Suprapubic skin (tissue), 4 donors: ENCODE data around the gene RELT. TPM values are rescaled to one million over a fixed set of nuclear protein-coding genes. Genes with fewer than 3 reads are reported as not detected.

Experiments
- DNase-seq, 2 donors: peaks; one replicate each; pipeline ENCODE4 v3.0.0-alpha.2; 2019; ENCODE audit warnings: low spot score in 2 of 2
- H3K27ac ChIP-seq: fragments of 200-600 bp; sonication (generic); one replicate; pipeline ENCODE4 v1.5.1; 2019
- H3K27me3 ChIP-seq: fragments of 200-600 bp; sonication (generic); one replicate; pipeline ENCODE4 v1.5.1; 2019
- H3K36me3 ChIP-seq: fragments of 200-600 bp; sonication (generic); one replicate; pipeline ENCODE4 v1.5.1; 2019
- H3K4me1 ChIP-seq: fragments of 200-600 bp; sonication (generic); one replicate; pipeline ENCODE4 v1.5.1; 2019
- H3K4me3 ChIP-seq: fragments of 200-600 bp; sonication (generic); one replicate; pipeline ENCODE4 v1.5.1; 2019; ENCODE audit warnings: mild to moderate bottlenecking
- H3K9me3 ChIP-seq: fragments of 200-600 bp; sonication (generic); one replicate; pipeline ENCODE4 v1.5.1; 2019
- CTCF ChIP-seq, 2 donors: fragments of 200-600 bp in 1 of 2; fragments of 450-650 bp in 1 of 2; sonication (generic) in 1 of 2; IDR thresholded peaks; one replicate each; pipeline ENCODE4 v1.5.1; 2016 to 2019; ENCODE audit warnings: antibody characterized with exemption in 2 of 2, mild to moderate bottlenecking in 1 of 2, moderate library complexity in 1 of 2
- EP300 ChIP-seq: sonication (generic); formaldehyde crosslinking; IDR thresholded peaks from one replicate; pipeline ENCODE4 v1.6.1; 2017; ENCODE audit warnings: antibody characterized with exemption
- POLR2A ChIP-seq, 2 donors: fragments of 450-650 bp; IDR thresholded peaks; one replicate each; pipeline ENCODE4 v1.6.1; 2017; ENCODE audit warnings: antibody characterized with exemption in 2 of 2, mild to moderate bottlenecking in 2 of 2, moderate library complexity in 2 of 2
- POLR2AphosphoS5 ChIP-seq, 3 donors: sonication (generic); formaldehyde crosslinking; IDR thresholded peaks; one replicate each; pipeline ENCODE4 v1.6.1; 2017; ENCODE audit warnings: antibody characterized with exemption in 3 of 3
- WGBS: methylation state at CpG from one replicate; pipeline ENCODE4 v1.1.5; 2018; 5-methylcytosine and 5-hydroxymethylcytosine counted together
- total RNA-seq, 4 donors: library from RNA; depleted of rRNA; stranded (reverse); fragments of >200 nt; gene quantifications; one replicate each; pipeline ENCODE4 v1.1.0, GENCODE V29; 2016

RELT gene
- total RNA-seq, 4 donors from 2014 or later: 1.9 to 11.2 (median 4.2) TPM

GRCh38 chr11:73367482-73368024 lies 8.6 kb upstream of the RELT start:
- H3K36me3 ChIP-seq: peaks cover 34% of the 10 kb centered on the region
- H3K9me3 ChIP-seq: no peaks in the 10 kb centered on the region
- no peak overlapping the region for H3K4me3 ChIP-seq
- H3K27ac ChIP-seq: no peak overlapping the region
- no peaks in the 10 kb centered on the region for H3K4me1 ChIP-seq
- no peak for TF ChIP-seq POLR2AphosphoS5 (IDR thresholded peaks at IDR 0.05)
- no peak for TF ChIP-seq EP300
- no peak for TF ChIP-seq CTCF (IDR thresholded peaks at IDR 0.05)
- no peak for TF ChIP-seq POLR2A (IDR thresholded peaks at IDR 0.05)
- 85% methylated on average over 11 of the region's 20 CpGs for WGBS
- no peak for DNase-seq
- no peaks in the 10 kb centered on the region for H3K27me3 ChIP-seq

GRCh38 chr11:73372375-73372993 lies 3.7 kb upstream of the RELT start:
- 80% methylated on average over 5 of the region's 6 CpGs for whole genome bisulfite sequencing
- Histone ChIP-seq H3K9me3 (no peaks in the 10 kb centered on the region), H3K36me3 (no peaks in the 10 kb centered on the region), H3K4me1 (peaks cover 17% of the 10 kb centered on the region), H3K4me3 (no peak overlapping the region), H3K27me3 (no peaks in the 10 kb centered on the region), H3K27ac (no peak overlapping the region)
- no peak for DNase-seq
- TF ChIP-seq POLR2AphosphoS5 (IDR thresholded peaks at IDR 0.05): no peak
- no peak for TF ChIP-seq POLR2A (IDR thresholded peaks at IDR 0.05)
- no peak for TF ChIP-seq CTCF (IDR thresholded peaks at IDR 0.05)
- TF ChIP-seq EP300: no peak

GRCh38 chr11:73374151-73374550 lies 2.0 kb upstream of the RELT start:
- Histone ChIP-seq H3K27ac (no peak overlapping the region), H3K4me1 (peaks cover 21% of the 10 kb centered on the region), H3K27me3 (no peaks in the 10 kb centered on the region), H3K4me3 (no peak overlapping the region), H3K36me3 (no peaks in the 10 kb centered on the region), H3K9me3 (no peaks in the 10 kb centered on the region)
- WGBS: 76% methylated on average over 4 of the region's 4 CpGs
- no peak for DNase-seq
- TF ChIP-seq EP300 (no peak), POLR2A (IDR thresholded peaks at IDR 0.05) (no peak)

GRCh38 chr11:73375830-73376159 lies 404 bp upstream of the RELT start:
- Histone ChIP-seq H3K4me1 (peaks cover 27% of the 10 kb centered on the region), H3K9me3 (no peaks in the 10 kb centered on the region), H3K27ac (peak overlapping the region; percentile 83), H3K4me3 (peak overlapping the region; percentile 95), H3K27me3 (no peaks in the 10 kb centered on the region), H3K36me3 (no peaks in the 10 kb centered on the region)
- WGBS: 71% methylated on average over 5 of the region's 6 CpGs
- no peak for DNase-seq
- TF ChIP-seq POLR2A (IDR thresholded peaks at IDR 0.05): no peak
- TF ChIP-seq POLR2AphosphoS5 (IDR thresholded peaks at IDR 0.05): no peak
- no peak for TF ChIP-seq CTCF (IDR thresholded peaks at IDR 0.05)
- no peak for TF ChIP-seq EP300

GRCh38 chr11:73376803-73377629 lies 817 bp downstream of the RELT start:
- no peaks in the 10 kb centered on the region for H3K9me3 ChIP-seq
- no peaks in the 10 kb centered on the region for H3K27me3 ChIP-seq
- peak overlapping the region; percentile 95 for H3K4me3 ChIP-seq
- peaks cover 34% of the 10 kb centered on the region for H3K4me1 ChIP-seq
- no peaks in the 10 kb centered on the region for H3K36me3 ChIP-seq
- TF ChIP-seq POLR2AphosphoS5 (IDR thresholded peaks at IDR 0.05): no peak
- no peak for TF ChIP-seq EP300
- TF ChIP-seq POLR2A (IDR thresholded peaks at IDR 0.05): no peak
- TF ChIP-seq CTCF (IDR thresholded peaks at IDR 0.05): no peak
- peak in 1 of 2 donors; percentile 79 for DNase-seq
- peak overlapping the region; percentile 83 for H3K27ac ChIP-seq
- 12% methylated on average over 22 of the region's 56 CpGs for WGBS
